Smooth muscle cell (in vitro differentiated cells): ENCODE measurements around the gene ACAP2. TPM values are rescaled to one million over a fixed set of nuclear protein-coding genes. Genes with fewer than 3 reads are reported as not detected.

Source experiments
- DNase-seq: peaks from one replicate; lab custom pipeline; 2025; ENCODE audit not compliant: unreplicated experiment; lab: John Stamatoyannopoulos, UW
- H2AFZ ChIP-seq: fragments of 200-600 bp; sonication (generic); 2 replicates; pipeline ENCODE4 v1.6.0; 2016; ENCODE audit warnings: antibody characterized with exemption, low read depth, mild to moderate bottlenecking
- H3F3A ChIP-seq: fragments of 200-600 bp; sonication (generic); 2 replicates; pipeline ENCODE4 v1.6.0; 2017; ENCODE audit warnings: antibody characterized with exemption, low read depth
- H3K27ac ChIP-seq: fragments of 200-600 bp; sonication (generic); 2 replicates; pipeline ENCODE4 v1.5.1; 2016; ENCODE audit warnings: low read depth, mild to moderate bottlenecking
- H3K27me3 ChIP-seq: fragments of 200-600 bp; sonication (generic); 2 replicates; pipeline ENCODE4 v1.6.1; 2016; ENCODE audit warnings: low read depth, mild to moderate bottlenecking
- H3K36me3 ChIP-seq: fragments of 200-600 bp; sonication (generic); 2 replicates; pipeline ENCODE4 v1.5.1; 2016; ENCODE audit warnings: low read depth
- H3K4me1 ChIP-seq: fragments of 200-600 bp; sonication (generic); 2 replicates; pipeline ENCODE4 v1.5.1; 2016; ENCODE audit warnings: low read depth
- H3K4me2 ChIP-seq: fragments of 200-600 bp; sonication (generic); 2 replicates; pipeline ENCODE4 v1.6.0; 2016; ENCODE audit warnings: mild to moderate bottlenecking
- H3K4me3 ChIP-seq: fragments of 200-600 bp; sonication (generic); 2 replicates; pipeline ENCODE4 v1.5.1; 2016; ENCODE audit warnings: mild to moderate bottlenecking
- H3K79me2 ChIP-seq: fragments of 200-600 bp; sonication (generic); 2 replicates; pipeline ENCODE4 v1.6.0; 2016; ENCODE audit warnings: low read depth, mild to moderate bottlenecking
- H3K9ac ChIP-seq: fragments of 200-600 bp; sonication (generic); 2 replicates; pipeline ENCODE4 v1.6.0; 2016; ENCODE audit warnings: low read depth
- H3K9me3 ChIP-seq: fragments of 200-600 bp; sonication (generic); replicated peaks from 2 replicates; pipeline ENCODE4 v1.5.1; 2016; ENCODE audit warnings: low read depth
- H4K20me1 ChIP-seq: fragments of 200-600 bp; sonication (generic); 2 replicates; pipeline ENCODE4 v1.6.0; 2016; ENCODE audit warnings: low read depth
- CTCF ChIP-seq: fragments of 200-600 bp; sonication (generic); IDR thresholded peaks from 2 replicates; pipeline ENCODE4 v1.5.1; 2017; ENCODE audit warnings: borderline replicate concordance, mild to moderate bottlenecking, antibody characterized with exemption; ENCODE audit not compliant: insufficient read depth, poor library complexity, severe bottlenecking
- WGBS: methylation state at CpG from one replicate; pipeline ENCODE4 v1.1.7; 2016; ENCODE audit warnings: low lambda C conversion rate; 5-methylcytosine and 5-hydroxymethylcytosine counted together
- polyA plus RNA-seq: library from polyadenylated mRNA; unstranded; fragments of >200 nt; fragmentation: Nextera tagmentation; extraction: Ambion mirVana; gene quantifications from 2 replicates; pipeline ENCODE4 v1.2.1, GENCODE V29; 2016
- total RNA-seq: library from RNA; depleted of rRNA; stranded (reverse); fragments of >200 nt; gene quantifications from 2 replicates; pipeline ENCODE4 v1.2.3, GENCODE V29; 2014

The ACAP2 gene
- total and polyA plus RNA-seq, 2 experiments from 2014 or later: 19.8 to 41.8 TPM

- Histone ChIP-seq H3K79me2 (no peaks in the 10 kb centered on the region), H3K4me3 (no peak overlapping the region), H3K27ac (no peak overlapping the region), H3K36me3 (no peaks in the 10 kb centered on the region), H3K9me3 (no peaks in the 10 kb centered on the region), H4K20me1 (no peaks in the 10 kb centered on the region), H3K4me2 (no peak overlapping the region), H2AFZ (no peak overlapping the region), H3K27me3 (no peaks in the 10 kb centered on the region), H3K4me1 (peaks cover 2% of the 10 kb centered on the region), H3F3A (peaks cover 4% of the 10 kb centered on the region), H3K9ac (no peak overlapping the region)
- no peak for TF ChIP-seq CTCF
- DNase-seq: no peak
- 97% methylated on average over 24 of the region's 24 CpGs for WGBS
These were observed 195.5 kb downstream of the ACAP2 start for GRCh38 chr3:195247086-195247862.

DNA sequence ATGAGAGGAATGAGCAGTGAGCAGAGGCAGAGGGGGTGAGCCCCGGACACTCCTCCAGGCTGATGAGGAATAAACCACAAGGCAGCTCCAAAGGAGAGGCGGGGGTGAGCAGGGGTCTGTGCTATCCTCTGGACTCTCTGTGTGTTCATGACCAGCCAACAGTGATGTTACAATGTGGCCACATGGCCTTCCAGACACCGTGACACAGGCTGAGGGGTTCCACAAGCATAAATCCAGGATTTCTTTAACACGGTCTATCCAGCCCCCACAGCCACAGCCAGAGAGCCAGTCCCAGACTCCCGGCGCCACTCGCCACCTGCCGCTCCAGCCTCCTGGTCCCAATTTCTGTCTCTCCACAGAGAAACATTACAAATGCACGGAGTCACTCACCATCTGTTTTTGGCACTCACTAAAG lies 196.2 kb downstream of the ACAP2 start:
- no peaks in the 10 kb centered on the region for H3K4me1 ChIP-seq
- H3F3A ChIP-seq: no peaks in the 10 kb centered on the region
- H4K20me1 ChIP-seq: no peaks in the 10 kb centered on the region
- no peak for DNase-seq
- H3K27ac ChIP-seq: no peak overlapping the region
- no peaks in the 10 kb centered on the region for H3K27me3 ChIP-seq
- no peaks in the 10 kb centered on the region for H3K79me2 ChIP-seq
- no peak overlapping the region for H3K4me3 ChIP-seq
- WGBS: 74% methylated on average over 9 of the region's 9 CpGs
- TF ChIP-seq CTCF: no peak
- H3K4me2 ChIP-seq: no peak overlapping the region
- H2AFZ ChIP-seq: no peak overlapping the region
- H3K9ac ChIP-seq: no peak overlapping the region
- H3K36me3 ChIP-seq: no peaks in the 10 kb centered on the region
- H3K9me3 ChIP-seq: no peaks in the 10 kb centered on the region

DNA sequence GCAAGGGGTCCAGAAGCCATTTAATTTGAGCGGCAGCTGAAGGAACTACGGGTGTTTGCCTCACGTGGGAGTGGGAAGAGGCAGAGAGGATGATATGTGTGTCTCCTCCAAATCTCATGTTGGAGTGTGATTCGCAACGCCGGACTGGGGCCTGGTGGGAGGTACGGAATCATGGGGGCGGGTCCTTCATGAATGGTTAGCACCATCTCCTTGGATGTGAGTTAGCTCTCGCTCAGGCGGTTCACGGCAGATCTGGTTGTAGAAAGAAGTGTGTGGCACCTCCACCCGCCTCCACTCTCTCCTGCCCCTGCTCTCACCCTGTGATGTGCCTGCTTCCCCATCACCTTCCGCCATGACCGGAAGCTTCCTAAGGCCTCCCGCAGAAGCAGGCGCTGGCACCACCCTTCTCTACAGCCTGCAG lies 197.3 kb downstream of the ACAP2 start:
- WGBS: 98% methylated on average over 16 of the region's 16 CpGs
- Histone ChIP-seq H3K4me3 (no peak overlapping the region), H3K4me2 (no peak overlapping the region), H2AFZ (no peak overlapping the region), H3K9me3 (no peaks in the 10 kb centered on the region), H3K4me1 (no peaks in the 10 kb centered on the region), H3K9ac (no peak overlapping the region), H4K20me1 (no peaks in the 10 kb centered on the region), H3K27me3 (no peaks in the 10 kb centered on the region), H3K36me3 (no peaks in the 10 kb centered on the region), H3F3A (no peaks in the 10 kb centered on the region), H3K27ac (no peak overlapping the region), H3K79me2 (no peaks in the 10 kb centered on the region)
- no peak for DNase-seq
- no peak for TF ChIP-seq CTCF
